Trophoblast cell (in vitro differentiated cells and primary cell): Measurements from ENCODE around the gene TMEM132D.

ENCODE experiments used
- DNase-seq, 2 donors: peaks; one replicate each; pipeline ENCODE4 v3.0.0-alpha.2; 2016
- H2AFZ ChIP-seq: 2 replicates; pipeline ENCODE4 v1.6.1; 2013; ENCODE audit warnings: low read length, moderate library complexity, mild to moderate bottlenecking; ENCODE audit not compliant: insufficient read depth, poor library complexity
- H2AK5ac ChIP-seq: 2 replicates; pipeline ENCODE4 v1.6.1; 2013; ENCODE audit warnings: mild to moderate bottlenecking, low read length
- H2BK120ac ChIP-seq: 2 replicates; pipeline ENCODE4 v1.6.1; 2013; ENCODE audit warnings: low read length, mild to moderate bottlenecking, moderate library complexity; ENCODE audit not compliant: insufficient read depth, poor library complexity
- H2BK12ac ChIP-seq: 2 replicates; pipeline ENCODE4 v1.6.1; 2013; ENCODE audit warnings: mild to moderate bottlenecking, low read length, moderate library complexity
- H2BK5ac ChIP-seq: 2 replicates; pipeline ENCODE4 v1.6.1; 2013; ENCODE audit warnings: low read length, low read depth, moderate library complexity, mild to moderate bottlenecking; ENCODE audit not compliant: poor library complexity
- H3K14ac ChIP-seq: 2 replicates; pipeline ENCODE4 v1.6.1; 2013; ENCODE audit warnings: mild to moderate bottlenecking, low read length
- H3K18ac ChIP-seq: 2 replicates; pipeline ENCODE4 v1.6.1; 2013; ENCODE audit warnings: mild to moderate bottlenecking, low read length
- H3K23ac ChIP-seq: 2 replicates; pipeline ENCODE4 v1.6.1; 2013; ENCODE audit warnings: low read length
- H3K27ac ChIP-seq: 2 replicates; pipeline ENCODE4 v1.5.1; 2013; ENCODE audit warnings: low read depth, mild to moderate bottlenecking, inconsistent platforms, low read length, moderate library complexity
- H3K27me3 ChIP-seq: 2 replicates; pipeline ENCODE4 v1.6.1; 2013; ENCODE audit warnings: inconsistent platforms, mild to moderate bottlenecking, low read length, moderate library complexity; ENCODE audit not compliant: insufficient read depth
- H3K36me3 ChIP-seq, 2 experiments: 1 replicate in 1 of 2; 2 replicates in 1 of 2; pipeline ENCODE4 v1.6.1; 2013; ENCODE audit warnings: low read length in 2 of 2, mild to moderate bottlenecking in 2 of 2, moderate library complexity in 1 of 2; ENCODE audit not compliant: insufficient read depth in 2 of 2, control insufficient read depth in 1 of 2
- H3K4ac ChIP-seq: 2 replicates; pipeline ENCODE4 v1.6.1; 2013; ENCODE audit warnings: low read depth, mild to moderate bottlenecking, low read length, moderate library complexity
- H3K4me1 ChIP-seq, 2 experiments: 1 replicate in 1 of 2; 2 replicates in 1 of 2; pipeline ENCODE4 v1.6.1; 2013; ENCODE audit warnings: low read length in 2 of 2, mild to moderate bottlenecking in 2 of 2, moderate library complexity in 1 of 2; ENCODE audit not compliant: insufficient read depth in 2 of 2, control insufficient read depth in 1 of 2
- H3K4me2 ChIP-seq: 2 replicates; pipeline ENCODE4 v1.6.1; 2013; ENCODE audit warnings: inconsistent platforms, mild to moderate bottlenecking, low read length, moderate library complexity
- H3K4me3 ChIP-seq: 2 replicates; pipeline ENCODE4 v1.5.1; 2013; ENCODE audit warnings: mild to moderate bottlenecking, low read depth, low read length, inconsistent platforms
- H3K79me1 ChIP-seq: one replicate; pipeline ENCODE4 v1.6.1; 2013; ENCODE audit warnings: low read length
- H3K79me2 ChIP-seq: 2 replicates; pipeline ENCODE4 v1.6.1; 2013; ENCODE audit warnings: low read length, mild to moderate bottlenecking; ENCODE audit not compliant: control insufficient read depth, insufficient read depth, poor library complexity
- H3K9ac ChIP-seq: 2 replicates; pipeline ENCODE4 v1.6.1; 2013; ENCODE audit warnings: mild to moderate bottlenecking, low read length
- H3K9me3 ChIP-seq: 2 replicates; pipeline ENCODE4 v1.6.1; 2013; ENCODE audit warnings: low read depth, mild to moderate bottlenecking, control low read depth, inconsistent platforms, low read length; ENCODE audit not compliant: insufficient read depth
- H4K12ac ChIP-seq: 2 replicates; pipeline ENCODE4 v1.6.1; 2013; ENCODE audit warnings: low read depth, mild to moderate bottlenecking, low read length, moderate library complexity
- H4K8ac ChIP-seq: 2 replicates; pipeline ENCODE4 v1.6.1; 2013; ENCODE audit warnings: low read depth, mild to moderate bottlenecking, low read length, moderate library complexity
- H4K91ac ChIP-seq: one replicate; pipeline ENCODE4 v1.6.1; 2013; ENCODE audit warnings: low read depth, mild to moderate bottlenecking, low read length, moderate library complexity
- WGBS: extraction: QIAGEN DNeasy Blood & Tissue Kit; methylation state at CpG from one replicate; pipeline ENCODE4 v1.1.7; 2013; ENCODE audit warnings: missing lambda C conversion rate; ENCODE audit not compliant: insufficient read length, insufficient coverage; ENCODE audit errors: extremely low coverage; 5-methylcytosine and 5-hydroxymethylcytosine counted together

Gene TMEM132D

GRCh38 chr12:129257524-129257923, 646.3 kb downstream of the TMEM132D start:
- Histone ChIP-seq H3K14ac (no peak overlapping the region), H3K4me3 (no peak overlapping the region), H3K79me1 (no peaks in the 10 kb centered on the region), H3K4me1 (no peaks in the 10 kb centered on the region), H3K4ac (no peak overlapping the region), H4K12ac (no peak overlapping the region), H3K9me3 (peaks cover 2% of the 10 kb centered on the region), H2BK5ac (no peak overlapping the region), H3K4me2 (no peak overlapping the region), H3K79me2 (no peaks in the 10 kb centered on the region), H3K27ac (no peak overlapping the region), H4K8ac (no peak overlapping the region), H3K36me3 (no peaks in the 10 kb centered on the region), H4K91ac (no peak overlapping the region), H3K27me3 (no peaks in the 10 kb centered on the region), H3K18ac (no peak overlapping the region), H3K23ac (no peak overlapping the region), H2BK120ac (no peak overlapping the region), H2AK5ac (no peak overlapping the region), H2BK12ac (no peak overlapping the region), H2AFZ (no peak overlapping the region), H3K9ac (no peak overlapping the region)
- DNase-seq, result no peak
- no CpG with 5 or more reads among the region's 3 CpGs for WGBS

- H3K36me3 ChIP-seq, result no peaks in the 10 kb centered on the region
- DNase-seq, result no peak
- WGBS, result no CpG with 5 or more reads among the region's 2 CpGs
These were observed 657.2 kb downstream of the TMEM132D start for GRCh38 chr12:129246630-129247029.

GRCh38 chr12:129245769-129246168, 658.1 kb downstream of the TMEM132D start:
- Histone ChIP-seq H3K4me3 (no peak overlapping the region), H3K27ac (no peak overlapping the region), H4K8ac (no peak overlapping the region), H2AK5ac (no peak overlapping the region), H3K9ac (no peak overlapping the region), H3K36me3 (no peaks in the 10 kb centered on the region), H3K9me3 (no peaks in the 10 kb centered on the region), H3K79me2 (no peaks in the 10 kb centered on the region), H2BK5ac (no peak overlapping the region), H3K4me1 (no peaks in the 10 kb centered on the region), H3K4me2 (no peak overlapping the region), H3K27me3 (no peaks in the 10 kb centered on the region), H2AFZ (no peak overlapping the region), H4K91ac (no peak overlapping the region), H3K14ac (no peak overlapping the region), H3K18ac (no peak overlapping the region), H3K23ac (no peak overlapping the region), H2BK120ac (no peak overlapping the region), H3K4ac (no peak overlapping the region), H3K79me1 (no peaks in the 10 kb centered on the region), H2BK12ac (no peak overlapping the region), H4K12ac (no peak overlapping the region)
- DNase-seq, result no peak
- WGBS, result no CpG with 5 or more reads among the region's 9 CpGs

More at GRCh38 chr12:129246630-129247029, 657.2 kb downstream of the TMEM132D start:
- H2BK120ac ChIP-seq, result no peak overlapping the region
- H2AFZ ChIP-seq, result no peak overlapping the region
- H3K4me1 ChIP-seq, result no peaks in the 10 kb centered on the region
- H3K4me3 ChIP-seq, result no peak overlapping the region
- H3K18ac ChIP-seq, result no peak overlapping the region
- H4K12ac ChIP-seq, result no peak overlapping the region
- no peaks in the 10 kb centered on the region for H3K9me3 ChIP-seq
- H2AK5ac ChIP-seq, result no peak overlapping the region
- no peak overlapping the region for H4K91ac ChIP-seq
- H3K4ac ChIP-seq, result no peak overlapping the region
- no peak overlapping the region for H3K4me2 ChIP-seq
- H3K23ac ChIP-seq, result no peak overlapping the region
- H3K9ac ChIP-seq, result no peak overlapping the region
- H3K27me3 ChIP-seq, result no peaks in the 10 kb centered on the region
- H2BK12ac ChIP-seq, result no peak overlapping the region
- no peak overlapping the region for H4K8ac ChIP-seq
- no peak overlapping the region for H3K27ac ChIP-seq
- no peaks in the 10 kb centered on the region for H3K79me1 ChIP-seq
- H2BK5ac ChIP-seq, result no peak overlapping the region
- no peak overlapping the region for H3K14ac ChIP-seq
- H3K79me2 ChIP-seq, result no peaks in the 10 kb centered on the region

- H2BK120ac ChIP-seq, result no peak overlapping the region
- no peak overlapping the region for H3K9ac ChIP-seq
- no peak overlapping the region for H3K4me3 ChIP-seq
- no peak overlapping the region for H3K14ac ChIP-seq
- no peaks in the 10 kb centered on the region for H3K36me3 ChIP-seq
- no peak overlapping the region for H3K27ac ChIP-seq
- H3K4ac ChIP-seq, result no peak overlapping the region
- no peaks in the 10 kb centered on the region for H3K27me3 ChIP-seq
- no peak overlapping the region for H3K23ac ChIP-seq
- no peak for DNase-seq
- no peak overlapping the region for H2AFZ ChIP-seq
- no peaks in the 10 kb centered on the region for H3K79me2 ChIP-seq
- H2AK5ac ChIP-seq, result no peak overlapping the region
- H4K12ac ChIP-seq, result no peak overlapping the region
- no peaks in the 10 kb centered on the region for H3K9me3 ChIP-seq
- no peaks in the 10 kb centered on the region for H3K4me1 ChIP-seq
- WGBS, result no CpG with 5 or more reads among the region's 1 CpG
- no peak overlapping the region for H4K91ac ChIP-seq
- H2BK5ac ChIP-seq, result no peak overlapping the region
- no peak overlapping the region for H3K4me2 ChIP-seq
- H3K79me1 ChIP-seq, result no peaks in the 10 kb centered on the region
- no peak overlapping the region for H2BK12ac ChIP-seq
- no peak overlapping the region for H4K8ac ChIP-seq
- H3K18ac ChIP-seq, result no peak overlapping the region
These were observed 662.0 kb downstream of the TMEM132D start for GRCh38 chr12:129241852-129242251.
